MM.1S (cell line): Measurements from ENCODE around the gene ZC3H7B.

Experiments used
- DNase-seq: peaks from one replicate; pipeline ENCODE4 v3.0.0-alpha.2; 2015
- H2AFZ ChIP-seq: fragments of 300-600 bp; sonication (generic); 2 replicates; pipeline ENCODE4 v1.6.0; 2016; ENCODE audit warnings: antibody characterized with exemption, low read length
- H3F3A ChIP-seq: fragments of 300-600 bp; sonication (generic); 2 replicates; pipeline ENCODE4 v1.6.1; 2016; ENCODE audit warnings: mild to moderate bottlenecking, antibody characterized with exemption, low read length, moderate library complexity, mixed read lengths; ENCODE audit not compliant: insufficient read depth
- H3K27ac ChIP-seq: fragments of 300-600 bp; sonication (generic); 2 replicates; pipeline ENCODE4 v1.5.1; 2016; ENCODE audit warnings: mild to moderate bottlenecking, low read length
- H3K27me3 ChIP-seq: fragments of 300-600 bp; sonication (generic); replicated peaks from 2 replicates; pipeline ENCODE4 v1.6.0; 2016; ENCODE audit warnings: low read length; ENCODE audit not compliant: insufficient read depth
- H3K36me3 ChIP-seq: fragments of 300-600 bp; sonication (generic); replicated peaks from 2 replicates; pipeline ENCODE4 v1.6.1; 2016; ENCODE audit warnings: mild to moderate bottlenecking, low read length, mixed read lengths; ENCODE audit not compliant: insufficient read depth
- H3K4me1 ChIP-seq: fragments of 300-600 bp; sonication (generic); 2 replicates; pipeline ENCODE4 v1.6.1; 2016; ENCODE audit warnings: low read length, mixed read lengths
- H3K4me2 ChIP-seq: fragments of 300-600 bp; sonication (generic); 2 replicates; pipeline ENCODE4 v1.6.0; 2016; ENCODE audit warnings: low read depth, low read length
- H3K4me3 ChIP-seq: fragments of 300-600 bp; sonication (generic); 2 replicates; pipeline ENCODE4 v1.5.1; 2016; ENCODE audit warnings: low read length, mixed read lengths
- H3K79me2 ChIP-seq: fragments of 300-600 bp; sonication (generic); 2 replicates; pipeline ENCODE4 v1.6.1; 2016; ENCODE audit warnings: mixed run types, low read length, mixed read lengths
- H3K9ac ChIP-seq: fragments of 300-600 bp; sonication (generic); 2 replicates; pipeline ENCODE4 v1.6.1; 2016; ENCODE audit warnings: low read length, mixed read lengths
- H3K9me2 ChIP-seq: fragments of 300-600 bp; sonication (generic); replicated peaks from 2 replicates; pipeline ENCODE4 v1.6.1; 2016; ENCODE audit warnings: mild to moderate bottlenecking, low read length, mixed read lengths; ENCODE audit not compliant: insufficient read depth
- H3K9me3 ChIP-seq: fragments of 300-600 bp; sonication (generic); replicated peaks from 2 replicates; pipeline ENCODE4 v1.6.1; 2016; ENCODE audit warnings: mild to moderate bottlenecking, low read length, mixed read lengths; ENCODE audit not compliant: insufficient read depth
- H4K20me1 ChIP-seq: fragments of 300-600 bp; sonication (generic); 2 replicates; pipeline ENCODE4 v1.6.1; 2016; ENCODE audit warnings: mild to moderate bottlenecking, low read length, moderate library complexity, mixed read lengths; ENCODE audit not compliant: insufficient read depth
- EZH2 ChIP-seq: fragments of 300-600 bp; sonication (generic); optimal IDR thresholded peaks from 2 replicates; pipeline ENCODE3; 2017; ENCODE audit warnings: low read depth, mild to moderate bottlenecking, antibody characterized with exemption, low read length, mixed read lengths
- EZH2phosphoT487 ChIP-seq: fragments of 300-600 bp; sonication (generic); IDR thresholded peaks from 2 replicates; pipeline ENCODE4 v1.6.1; 2018; ENCODE audit warnings: antibody characterized with exemption, low read length
- TF ChIP-seq, protein P1 (sequence below): fragments of 300-600 bp; sonication (generic); IDR thresholded peaks from 2 replicates; pipeline ENCODE4 v1.5.1; 2016; ENCODE audit warnings: antibody characterized with exemption, low read length, mixed read lengths

The ZC3H7B gene

DNA sequence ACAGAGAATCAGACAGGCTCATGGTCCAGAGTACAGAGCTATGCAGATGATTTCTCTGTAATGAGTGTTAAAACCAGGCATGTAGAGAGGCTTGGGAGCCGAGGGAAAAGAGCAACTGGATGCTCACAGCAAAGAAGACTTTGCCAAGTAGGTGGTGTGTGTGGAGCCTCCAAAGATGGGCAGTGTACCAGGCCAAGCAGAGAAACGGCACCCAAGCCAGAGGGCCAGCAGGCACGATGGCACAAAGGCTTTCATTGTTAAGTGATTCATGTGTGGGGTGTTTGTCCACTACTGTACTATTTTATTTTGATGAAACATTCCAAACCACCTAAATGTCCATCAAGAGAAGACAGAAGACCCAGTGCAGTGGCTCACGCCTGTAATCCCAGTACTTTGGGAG lies 26.5 kb upstream of the ZC3H7B start:
- H2AFZ ChIP-seq: no peak overlapping the region
- no peak for DNase-seq
- no peaks in the 10 kb centered on the region for H3K4me1 ChIP-seq
- H3K9me3 ChIP-seq: no peaks in the 10 kb centered on the region
- no peaks in the 10 kb centered on the region for H3F3A ChIP-seq
- no peak overlapping the region for H3K9ac ChIP-seq
- H3K4me3 ChIP-seq: no peak overlapping the region
- H3K4me2 ChIP-seq: no peak overlapping the region
- peaks cover 27% of the 10 kb centered on the region for H3K79me2 ChIP-seq
- peaks cover 19% of the 10 kb centered on the region for H3K36me3 ChIP-seq
- TF ChIP-seq EZH2phosphoT487 (no peak), EZH2 (no peak)
- TF ChIP-seq, protein P1, sequence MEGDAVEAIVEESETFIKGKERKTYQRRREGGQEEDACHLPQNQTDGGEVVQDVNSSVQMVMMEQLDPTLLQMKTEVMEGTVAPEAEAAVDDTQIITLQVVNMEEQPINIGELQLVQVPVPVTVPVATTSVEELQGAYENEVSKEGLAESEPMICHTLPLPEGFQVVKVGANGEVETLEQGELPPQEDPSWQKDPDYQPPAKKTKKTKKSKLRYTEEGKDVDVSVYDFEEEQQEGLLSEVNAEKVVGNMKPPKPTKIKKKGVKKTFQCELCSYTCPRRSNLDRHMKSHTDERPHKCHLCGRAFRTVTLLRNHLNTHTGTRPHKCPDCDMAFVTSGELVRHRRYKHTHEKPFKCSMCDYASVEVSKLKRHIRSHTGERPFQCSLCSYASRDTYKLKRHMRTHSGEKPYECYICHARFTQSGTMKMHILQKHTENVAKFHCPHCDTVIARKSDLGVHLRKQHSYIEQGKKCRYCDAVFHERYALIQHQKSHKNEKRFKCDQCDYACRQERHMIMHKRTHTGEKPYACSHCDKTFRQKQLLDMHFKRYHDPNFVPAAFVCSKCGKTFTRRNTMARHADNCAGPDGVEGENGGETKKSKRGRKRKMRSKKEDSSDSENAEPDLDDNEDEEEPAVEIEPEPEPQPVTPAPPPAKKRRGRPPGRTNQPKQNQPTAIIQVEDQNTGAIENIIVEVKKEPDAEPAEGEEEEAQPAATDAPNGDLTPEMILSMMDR: no peak
- H3K27ac ChIP-seq: no peak overlapping the region
- no peaks in the 10 kb centered on the region for H3K27me3 ChIP-seq
- no peaks in the 10 kb centered on the region for H4K20me1 ChIP-seq
- no peaks in the 10 kb centered on the region for H3K9me2 ChIP-seq

DNA sequence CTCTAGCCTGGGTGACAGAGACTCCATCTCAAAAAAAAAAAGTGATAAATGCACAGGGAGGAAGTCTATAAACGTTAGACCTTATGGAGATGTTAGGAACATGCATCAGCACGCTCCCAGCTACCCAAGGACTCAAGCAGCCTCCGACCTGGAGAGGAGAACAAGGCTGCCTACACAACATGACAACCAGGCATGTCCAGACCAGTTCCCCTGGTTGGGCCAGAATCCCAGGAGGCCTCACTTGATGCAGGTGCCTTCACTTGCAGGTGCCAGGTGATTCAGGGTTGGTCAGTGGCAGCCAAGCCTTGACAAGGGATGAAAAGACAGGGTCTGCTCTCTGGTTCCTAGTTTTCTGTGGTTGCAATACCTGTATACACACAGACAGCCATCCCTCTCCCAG lies 21.3 kb upstream of the ZC3H7B start:
- Histone ChIP-seq H3K27me3 (no peaks in the 10 kb centered on the region), H3K4me1 (0 out of 2 replicates have a peak, but pooled peaks cover 2% of the 10 kb centered on the region), H4K20me1 (no peaks in the 10 kb centered on the region), H3F3A (peaks cover 3% of the 10 kb centered on the region; the same call in 1 of the 2 replicates), H3K9me3 (no peaks in the 10 kb centered on the region), H2AFZ (no peak overlapping the region), H3K9ac (no peak overlapping the region), H3K9me2 (no peaks in the 10 kb centered on the region), H3K27ac (no peak overlapping the region), H3K4me3 (no peak overlapping the region), H3K79me2 (peaks cover 57% of the 10 kb centered on the region), H3K36me3 (peaks cover 6% of the 10 kb centered on the region; the same call in 1 of the 2 replicates), H3K4me2 (no peak overlapping the region)
- TF ChIP-seq, protein P1: no peak
- TF ChIP-seq EZH2phosphoT487 (no peak), EZH2 (no peak)
- no peak for DNase-seq

DNA sequence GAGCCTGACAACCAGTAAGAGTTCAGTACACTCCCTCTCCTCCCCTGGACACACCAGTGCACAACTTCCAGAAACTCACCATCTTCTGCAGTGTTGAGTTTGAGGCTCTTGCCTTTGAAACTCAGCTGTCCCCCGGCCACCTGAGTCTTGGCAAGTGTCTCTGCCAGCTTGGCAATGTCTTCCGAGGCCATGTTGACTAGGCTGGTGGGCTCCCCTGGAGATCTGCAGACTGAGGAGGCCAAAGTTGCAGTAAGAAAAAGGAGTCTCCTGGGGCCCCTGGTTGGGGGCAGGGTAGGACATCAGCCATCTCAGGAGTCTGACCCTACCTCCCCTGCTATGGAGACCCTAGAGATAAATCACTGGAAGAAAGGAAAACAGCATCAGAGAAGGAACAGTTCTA lies 20.5 kb upstream of the ZC3H7B start:
- H3K9me3 ChIP-seq: no peaks in the 10 kb centered on the region
- H3K36me3 ChIP-seq: peaks cover 6% of the 10 kb centered on the region; the same call in 1 of the 2 replicates
- H3K9ac ChIP-seq: no peak overlapping the region
- no peaks in the 10 kb centered on the region for H4K20me1 ChIP-seq
- peaks cover 11% of the 10 kb centered on the region for H3F3A ChIP-seq
- H3K4me2 ChIP-seq: no peak overlapping the region
- H3K4me3 ChIP-seq: no peak overlapping the region
- H3K9me2 ChIP-seq: no peaks in the 10 kb centered on the region
- TF ChIP-seq, protein P1: no peak
- H3K27me3 ChIP-seq: no peaks in the 10 kb centered on the region
- H3K4me1 ChIP-seq: 0 out of 2 replicates have a peak, but pooled peaks cover 2% of the 10 kb centered on the region
- no peak for DNase-seq
- H3K27ac ChIP-seq: no peak overlapping the region
- peaks cover 62% of the 10 kb centered on the region for H3K79me2 ChIP-seq
- H2AFZ ChIP-seq: no peak overlapping the region
